Measurements from ENCODE around the gene MCEMP1. TPM values are rescaled to one million over a fixed set of nuclear protein-coding genes. Genes with fewer than 3 reads are reported as not detected.

Gene MCEMP1
- total RNA-seq, 1 donor from 2014 or later: 1.1 TPM

DNA sequence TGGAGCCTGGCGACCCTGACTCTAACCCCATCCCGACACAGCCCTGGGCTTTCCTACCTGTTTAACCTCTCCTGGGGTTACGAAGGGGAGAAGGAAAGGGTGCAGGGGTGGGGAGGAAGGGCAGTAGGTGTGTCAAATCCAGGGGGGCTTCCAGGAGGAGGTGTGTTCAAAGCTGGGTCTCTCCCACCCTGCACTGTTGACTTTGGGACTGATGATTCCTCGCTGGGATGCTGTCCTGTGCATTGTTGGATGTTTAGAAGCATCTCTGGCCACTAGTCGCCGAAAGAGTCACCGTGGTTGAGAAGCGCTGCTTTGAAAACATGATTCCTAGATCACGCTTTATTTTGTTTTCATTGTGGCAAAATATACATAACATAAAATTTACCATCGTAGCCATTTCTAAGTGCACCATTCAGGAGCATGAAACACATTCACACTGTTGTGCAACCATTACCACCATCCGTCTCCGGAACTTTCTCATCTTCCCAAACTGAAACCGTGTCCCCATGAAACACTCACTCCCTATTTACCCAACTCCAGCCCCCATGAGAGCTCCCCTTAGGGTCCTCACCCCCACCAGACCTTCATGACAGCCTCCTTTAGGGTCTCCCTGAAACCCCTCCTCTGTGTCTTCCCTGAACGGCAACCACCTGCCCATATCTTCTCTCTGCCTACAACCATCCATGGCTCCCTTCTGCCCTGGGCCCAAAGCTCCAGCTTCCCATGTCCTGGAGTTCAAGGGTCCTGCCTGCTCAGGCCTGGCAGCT lies 29.5 kb downstream of the MCEMP1 start:
- intact Hi-C loops (cut with DNase I): no loop called here
- DNase-seq (ENCODE audit: missing footprints): no peak
- no peak for ATAC-seq

DNA sequence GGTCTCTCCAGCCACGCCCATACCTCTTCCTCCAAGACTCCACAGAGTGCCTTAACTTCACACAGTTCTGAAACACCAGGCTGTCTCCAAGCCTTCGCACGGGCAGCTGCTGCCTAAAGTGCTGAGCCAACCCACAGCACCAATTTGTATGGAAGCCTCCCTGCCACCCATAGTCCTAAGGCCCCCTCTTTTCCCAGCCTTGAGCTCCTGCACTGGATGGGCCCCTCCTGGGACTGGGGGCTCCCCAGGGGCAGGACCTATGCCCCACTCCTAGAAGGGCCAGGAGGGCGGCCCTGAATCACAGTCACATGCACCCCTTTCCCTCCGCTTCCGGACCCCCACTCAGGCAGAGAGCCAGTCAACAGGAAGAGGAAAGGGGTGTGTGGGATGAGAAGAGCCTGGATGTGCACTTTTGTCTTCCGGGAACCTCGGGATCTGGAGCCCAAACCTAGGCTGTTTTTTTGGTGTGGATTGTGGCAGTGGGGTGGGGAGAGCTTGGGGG lies 30.1 kb downstream of the MCEMP1 start:
- ATAC-seq: peak; percentile 27
- DNase-seq (ENCODE audit: missing footprints): no peak
- intact Hi-C loops (cut with DNase I): no loop called here

DNA sequence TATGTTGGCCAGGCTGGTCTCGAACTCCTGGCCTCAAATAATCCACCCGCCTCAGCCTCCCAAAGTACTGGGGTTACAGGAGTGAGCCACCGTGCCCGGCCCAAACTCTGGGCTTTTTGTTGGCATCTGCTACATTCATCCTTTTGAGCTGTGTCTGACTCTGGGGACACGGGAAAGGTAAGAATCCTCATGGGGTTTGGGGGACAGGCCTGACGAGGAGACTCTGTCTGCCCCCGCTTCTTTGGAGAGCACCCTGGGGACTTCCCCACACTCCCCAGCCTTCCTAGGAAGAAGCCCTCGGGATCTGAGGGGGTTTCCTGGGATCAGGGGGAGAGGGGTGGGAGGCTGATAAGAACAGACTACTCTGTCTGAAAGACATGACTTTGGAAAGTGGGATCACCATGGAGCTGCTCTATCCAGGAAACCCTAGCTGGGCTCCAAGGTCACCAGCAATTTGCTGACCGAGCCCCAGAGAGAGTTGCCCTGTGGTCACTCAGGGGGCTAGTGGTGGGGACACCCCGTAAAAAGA lies 33.1 kb downstream of the MCEMP1 start:
- intact Hi-C loops (cut with DNase I): no loop called here
- DNase-seq (ENCODE audit: missing footprints) (no peak), ATAC-seq (no peak)

DNA sequence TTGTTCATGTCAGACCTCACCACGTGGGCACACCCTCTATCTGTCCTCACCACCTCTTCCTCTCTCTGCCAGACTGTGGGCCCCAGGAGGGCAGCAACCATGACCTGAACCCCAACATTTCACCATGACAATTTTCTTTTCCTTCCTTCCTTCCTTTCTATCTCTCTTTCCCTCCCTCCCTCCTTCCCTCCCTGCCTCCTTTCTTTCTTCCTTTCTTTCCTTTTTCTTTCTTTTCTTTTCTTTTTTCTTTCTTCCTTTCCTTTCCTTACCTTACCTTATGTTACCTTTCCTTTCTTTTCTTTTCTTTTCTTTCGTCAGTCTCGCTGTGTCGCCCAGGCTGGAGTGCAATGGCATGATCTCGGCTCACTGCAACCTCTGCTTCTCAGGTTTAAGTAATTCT lies 33.7 kb downstream of the MCEMP1 start:
- no peak for ATAC-seq
- DNase-seq (ENCODE audit: missing footprints): no peak
- intact Hi-C loops (cut with DNase I): no loop called here

DNA sequence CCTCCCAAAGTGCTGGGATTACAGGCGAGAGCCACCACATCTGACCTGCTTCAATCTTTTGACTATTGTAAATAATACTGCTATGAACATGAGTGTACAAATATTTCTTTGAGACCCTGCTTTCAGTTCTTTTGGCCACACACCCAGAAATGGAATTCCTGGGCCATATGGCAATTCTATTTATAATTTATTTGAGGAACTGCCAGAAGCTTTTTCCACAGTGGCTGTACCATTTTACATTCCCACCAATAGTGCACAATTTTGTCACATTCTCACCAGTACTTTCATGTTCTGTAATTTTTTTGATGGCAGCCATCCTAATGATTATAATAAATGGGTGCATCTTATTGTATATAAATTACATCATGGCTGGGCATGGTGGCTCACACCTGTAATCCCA lies 38.8 kb downstream of the MCEMP1 start:
- intact Hi-C loops (cut with DNase I): no loop called here
- ATAC-seq (no peak), DNase-seq (ENCODE audit: missing footprints) (no peak)

DNA sequence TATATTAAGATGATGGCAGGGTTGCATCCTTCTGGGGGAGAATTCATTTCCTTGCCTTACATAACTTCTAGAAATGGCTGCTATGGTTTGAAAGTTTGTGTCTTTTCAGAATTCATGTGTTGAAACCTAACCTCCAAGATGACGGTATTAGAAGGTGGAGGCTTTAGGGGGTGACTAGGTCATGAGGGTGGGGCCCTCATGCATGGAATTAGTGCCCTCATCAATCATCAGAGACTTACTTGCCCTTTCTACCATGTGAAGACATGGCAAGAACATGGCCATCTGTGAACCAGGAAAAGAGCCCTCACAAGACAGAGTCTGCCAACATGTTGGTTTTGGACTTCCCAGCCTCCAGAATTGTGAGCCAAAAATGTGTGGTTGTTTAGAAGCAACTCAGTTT lies 39.9 kb downstream of the MCEMP1 start:
- intact Hi-C loops (cut with DNase I): no loop called here
- DNase-seq (ENCODE audit: missing footprints) (no peak), ATAC-seq (no peak)

DNA sequence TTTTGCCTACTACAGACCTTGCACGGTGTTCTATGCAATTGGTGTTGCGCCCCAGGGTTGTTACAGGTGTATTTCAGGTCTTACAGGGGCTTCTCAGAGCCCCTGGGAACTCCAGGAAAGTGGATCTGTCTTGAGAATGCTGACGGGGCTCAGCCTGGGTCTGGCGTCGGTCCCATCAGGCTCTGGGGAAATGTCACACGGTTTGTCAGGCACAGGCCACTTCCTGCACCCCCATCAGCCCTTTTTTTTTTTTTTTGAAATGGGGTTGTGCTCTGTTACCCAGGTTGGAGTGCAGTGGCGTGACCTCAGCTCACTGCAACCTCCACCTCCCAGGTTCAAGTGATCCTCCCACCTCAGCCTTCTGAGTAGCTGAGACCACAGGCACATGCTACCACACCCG lies 41.8 kb downstream of the MCEMP1 start:
- no peak for DNase-seq (ENCODE audit: missing footprints)
- ATAC-seq: no peak
- intact Hi-C loops (cut with DNase I): no loop called here

DNA sequence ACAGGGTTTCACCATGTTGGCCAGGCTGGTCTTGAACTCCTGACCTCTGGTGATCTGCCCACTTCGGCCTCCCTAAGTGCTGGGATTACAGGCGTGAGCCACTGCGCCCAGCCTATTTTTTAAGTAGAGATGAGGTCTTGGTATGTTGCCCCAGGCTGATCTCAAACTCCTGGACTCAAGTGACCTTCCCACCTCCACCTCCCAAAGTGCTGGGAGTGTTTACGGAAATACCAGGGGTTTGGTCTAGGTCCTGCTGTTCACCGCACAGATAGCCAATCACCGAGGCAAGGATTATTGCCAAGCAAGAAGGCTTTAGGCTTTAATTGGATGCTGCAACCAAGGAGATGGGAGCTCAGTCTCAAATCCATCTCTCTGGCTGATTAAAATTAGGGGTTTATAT lies 43.5 kb downstream of the MCEMP1 start:
- ATAC-seq: no peak

DNA sequence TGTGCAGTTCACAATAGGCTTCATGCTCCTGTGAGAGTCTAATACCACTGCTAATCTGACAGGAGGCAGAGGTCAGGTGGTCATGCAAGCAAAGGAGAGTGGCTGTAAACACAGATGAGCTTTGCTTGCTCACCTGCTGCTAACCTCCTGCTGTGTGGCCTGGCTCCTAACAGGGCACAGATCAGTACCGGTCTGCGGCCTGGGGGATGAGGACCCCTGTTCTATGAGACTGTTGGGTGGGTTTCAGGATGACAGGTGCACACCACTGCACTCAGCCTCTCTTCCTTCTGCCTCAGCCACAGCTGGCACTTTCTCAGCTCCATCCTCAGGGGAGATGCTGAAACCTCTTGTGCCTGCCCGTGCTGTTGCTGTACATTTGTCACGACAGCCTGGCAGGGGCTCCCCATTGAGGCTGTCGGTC lies 45.4 kb downstream of the MCEMP1 start:
- ATAC-seq: no peak
- DNase-seq (ENCODE audit: missing footprints): no peak
- intact Hi-C loops (cut with DNase I): no loop called here

More for the DNA sequence above, 43.5 kb downstream of the MCEMP1 start:
- intact Hi-C loops (cut with DNase I): no loop called here
- no peak for DNase-seq (ENCODE audit: missing footprints)

DNA sequence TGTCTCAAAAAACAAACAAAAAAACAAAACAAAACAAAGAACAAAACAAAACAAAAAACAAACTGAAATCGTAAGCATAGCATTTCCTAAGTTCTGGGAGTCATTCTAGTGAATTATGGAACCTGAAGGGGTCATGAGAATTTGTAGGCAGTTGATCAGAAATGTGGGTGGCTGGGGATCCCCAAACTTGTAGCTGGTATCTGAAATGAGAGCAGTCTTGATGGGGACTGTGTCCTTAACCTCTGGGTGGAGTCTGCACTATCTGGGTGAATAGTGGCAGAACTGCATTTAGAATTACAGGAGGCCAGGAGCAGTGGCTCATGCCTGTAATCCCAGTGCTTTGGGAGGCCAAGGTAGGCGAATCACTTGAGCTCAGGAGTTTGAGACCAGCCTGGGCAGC lies 48.9 kb downstream of the MCEMP1 start:
- DNase-seq (ENCODE audit: missing footprints): no peak
- no peak for ATAC-seq
- intact Hi-C loops (cut with DNase I): no loop called here

DNA sequence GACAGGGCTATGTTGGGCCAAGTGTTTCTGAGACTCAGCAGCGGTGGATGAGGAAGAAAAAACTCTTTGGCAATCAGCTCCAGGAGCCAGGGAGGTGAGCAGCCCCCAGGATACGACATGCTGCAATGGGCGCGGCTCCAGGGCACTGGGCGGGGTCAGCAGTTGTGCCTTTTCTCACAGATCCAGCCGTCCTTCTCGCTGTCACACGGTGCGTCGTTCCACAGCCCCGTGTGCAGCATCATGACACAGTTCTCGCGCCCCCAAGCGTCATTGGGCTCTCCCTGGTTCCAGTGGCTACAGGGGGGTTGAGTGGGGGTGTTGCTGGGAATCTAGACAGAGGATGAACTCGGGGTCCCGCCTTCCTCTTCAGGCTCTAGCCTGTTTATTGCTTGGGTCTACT lies 52.3 kb downstream of the MCEMP1 start:
- DNase-seq (ENCODE audit: missing footprints) (no peak), ATAC-seq (no peak)
- intact Hi-C loops (cut with DNase I): no loop called here

Other genes starting within 250 kb of the MCEMP1 start
- 1.2 TPM for gene PEX11G, start 188.1 kb upstream of the MCEMP1 start, total RNA-seq
- gene ZNF358, start 161.0 kb upstream of the MCEMP1 start, total RNA-seq: 89.6 TPM
- 19.5 TPM for gene MCOLN1, start 154.5 kb upstream of the MCEMP1 start, total RNA-seq
- gene PNPLA6, start 141.4 kb upstream of the MCEMP1 start, total RNA-seq: 50.6 TPM
- 1.9 TPM for gene CAMSAP3, start 81.2 kb upstream of the MCEMP1 start, total RNA-seq
- gene XAB2, start 47.5 kb upstream of the MCEMP1 start, total RNA-seq: 25.3 TPM
- 205 TPM for gene PET100, start 47.3 kb upstream of the MCEMP1 start, total RNA-seq
- 6.6 TPM for gene PCP2, start 43.4 kb upstream of the MCEMP1 start, total RNA-seq
- 8.4 TPM for gene STXBP2, start 40.0 kb upstream of the MCEMP1 start, total RNA-seq
- gene RETN, start 8.0 kb upstream of the MCEMP1 start, total RNA-seq: 1.2 TPM
- 139 TPM for gene TRAPPC5, start 3.7 kb downstream of the MCEMP1 start, total RNA-seq
- 0.30 TPM for gene FCER2, start 25.0 kb downstream of the MCEMP1 start, total RNA-seq
- 2.2 TPM for gene CLEC4G, start 55.0 kb downstream of the MCEMP1 start, total RNA-seq
- 15.6 TPM for gene CD209, start 70.4 kb downstream of the MCEMP1 start, total RNA-seq
- not detected for gene CLEC4M, start 86.2 kb downstream of the MCEMP1 start, total RNA-seq
- 21.5 TPM for gene EVI5L, start 153.1 kb downstream of the MCEMP1 start, total RNA-seq
- gene PRR36, start 197.3 kb downstream of the MCEMP1 start, total RNA-seq: not detected
- gene LRRC8E, start 211.4 kb downstream of the MCEMP1 start, total RNA-seq: 2.5 TPM
- gene MAP2K7, start 226.8 kb downstream of the MCEMP1 start, total RNA-seq: 28.0 TPM
- 7.2 TPM for gene TGFBR3L, start 237.7 kb downstream of the MCEMP1 start, total RNA-seq
- 10.3 TPM for gene SNAPC2, start 243.2 kb downstream of the MCEMP1 start, total RNA-seq
- gene CTXN1, start 249.0 kb downstream of the MCEMP1 start, total RNA-seq: 0.19 TPM

All from Right ventricle myocardium inferior (tissue), 1 donor.